Hepatocyte (in vitro differentiated cells): ENCODE measurements around the gene PCYOX1L. TPM values are rescaled to one million over a fixed set of nuclear protein-coding genes. Genes with fewer than 3 reads are reported as not detected.
"Not testable (repeated sequence)": the region's sequence is repeated elsewhere in the genome, so short reads cannot be mapped to it uniquely, and the experiment has no call there.

ENCODE experiments used
- DNase-seq: peaks from one replicate; pipeline ENCODE4 v3.0.0-alpha.2; 2016; ENCODE audit warnings: low spot score
- H2AFZ ChIP-seq: fragments of 200-600 bp; sonication (generic); 2 replicates; pipeline ENCODE4 v1.6.0; 2016; ENCODE audit warnings: antibody characterized with exemption, mild to moderate bottlenecking
- H3K27ac ChIP-seq: fragments of 200-600 bp; sonication (generic); 2 replicates; pipeline ENCODE4 v1.5.1; 2016; ENCODE audit warnings: mild to moderate bottlenecking
- H3K27me3 ChIP-seq: fragments of 200-600 bp; sonication (generic); 2 replicates; pipeline ENCODE4 v1.6.1; 2016
- H3K36me3 ChIP-seq: fragments of 200-600 bp; sonication (generic); replicated peaks from 2 replicates; pipeline ENCODE4 v1.5.1; 2016; ENCODE audit warnings: low read depth; ENCODE audit not compliant: insufficient read depth
- H3K4me1 ChIP-seq: fragments of 200-600 bp; sonication (generic); 2 replicates; pipeline ENCODE4 v1.5.1; 2016; ENCODE audit warnings: mild to moderate bottlenecking, moderate library complexity; ENCODE audit not compliant: insufficient read depth
- H3K4me2 ChIP-seq: fragments of 200-600 bp; sonication (generic); 2 replicates; pipeline ENCODE4 v1.6.0; 2016
- H3K4me3 ChIP-seq: fragments of 200-600 bp; sonication (generic); 2 replicates; pipeline ENCODE4 v1.5.1; 2016; ENCODE audit warnings: mild to moderate bottlenecking
- H3K79me2 ChIP-seq: fragments of 200-600 bp; sonication (generic); 2 replicates; pipeline ENCODE4 v1.6.0; 2017; ENCODE audit warnings: mild to moderate bottlenecking
- H3K9me2 ChIP-seq: fragments of 200-600 bp; sonication (generic); replicated peaks from 2 replicates; pipeline ENCODE4 v1.6.0; 2017; ENCODE audit warnings: mild to moderate bottlenecking; ENCODE audit not compliant: insufficient read depth
- H3K9me3 ChIP-seq: fragments of 200-600 bp; sonication (generic); 2 replicates; pipeline ENCODE4 v1.5.1; 2016; ENCODE audit warnings: low read depth, mild to moderate bottlenecking
- H4K20me1 ChIP-seq: fragments of 200-600 bp; sonication (generic); 2 replicates; pipeline ENCODE4 v1.6.0; 2016; ENCODE audit warnings: mild to moderate bottlenecking; ENCODE audit not compliant: insufficient read depth, poor library complexity, severe bottlenecking
- CTCF ChIP-seq: fragments of 200-600 bp; sonication (generic); IDR thresholded peaks from 2 replicates; pipeline ENCODE4 v1.5.1; 2016; ENCODE audit warnings: antibody characterized with exemption, mild to moderate bottlenecking; ENCODE audit not compliant: poor library complexity
- EZH2 ChIP-seq: fragments of 200-600 bp; sonication (generic); IDR thresholded peaks from 2 replicates; pipeline ENCODE4 v1.6.1; 2016; ENCODE audit warnings: antibody characterized with exemption, mild to moderate bottlenecking, borderline replicate concordance
- EZH2phosphoT487 ChIP-seq: fragments of 200-600 bp; sonication (generic); IDR thresholded peaks from one replicate; pipeline ENCODE4 v1.6.1; 2018; ENCODE audit warnings: antibody characterized with exemption, mild to moderate bottlenecking, low read depth, moderate library complexity; ENCODE audit not compliant: unreplicated experiment, severe bottlenecking
- WGBS: methylation state at CpG from one replicate; pipeline ENCODE4 v1.1.6; 2016; ENCODE audit warnings: low lambda C conversion rate; ENCODE audit errors: missing lambda C conversion rate; 5-methylcytosine and 5-hydroxymethylcytosine counted together
- polyA plus RNA-seq: library from polyadenylated mRNA; unstranded; fragments of >200 nt; fragmentation: Nextera tagmentation; extraction: Ambion mirVana; gene quantifications from 2 replicates; pipeline ENCODE4 v1.2.1, GENCODE V29; 2016
- total RNA-seq: library from RNA; depleted of rRNA; stranded (reverse); fragments of >200 nt; gene quantifications from 2 replicates; pipeline ENCODE4 v1.2.3, GENCODE V29; 2014

PCYOX1L gene
- total and polyA plus RNA-seq, 2 experiments from 2014 or later: 9.1 to 14.4 TPM

GRCh38 chr5:149388498-149389190 lies 30.8 kb downstream of the PCYOX1L start:
- Histone ChIP-seq H3K4me3 (no peak overlapping the region), H4K20me1 (no peaks in the 10 kb centered on the region), H3K27ac (peak overlapping the region; percentile 67), H3K4me1 (peaks cover 20% of the 10 kb centered on the region), H3K27me3 (no peaks in the 10 kb centered on the region), H3K36me3 (no peaks in the 10 kb centered on the region), H3K4me2 (no peak overlapping the region), H3K9me3 (no peaks in the 10 kb centered on the region), H3K79me2 (no peaks in the 10 kb centered on the region), H3K9me2 (no peaks in the 10 kb centered on the region), H2AFZ (no peak overlapping the region)
- TF ChIP-seq EZH2 (no peak), EZH2phosphoT487 (no peak), CTCF (no peak)
- DNase-seq: no peak
- WGBS: 64% methylated on average over 7 of the region's 7 CpGs

- Histone ChIP-seq H3K79me2 (no peaks in the 10 kb centered on the region), H3K36me3 (no peaks in the 10 kb centered on the region), H3K4me1 (peaks cover 20% of the 10 kb centered on the region), H3K4me2 (no peak overlapping the region), H2AFZ (no peak overlapping the region), H3K27me3 (no peaks in the 10 kb centered on the region), H3K9me3 (no peaks in the 10 kb centered on the region), H3K4me3 (no peak overlapping the region), H4K20me1 (no peaks in the 10 kb centered on the region), H3K27ac (peak overlapping the region; percentile 67), H3K9me2 (no peaks in the 10 kb centered on the region)
- WGBS: 59% methylated on average over 11 of the region's 11 CpGs
- no peak for DNase-seq
- no peak for TF ChIP-seq EZH2
- TF ChIP-seq CTCF: no peak
- no peak for TF ChIP-seq EZH2phosphoT487
Observed at GRCh38 chr5:149389552-149390495, 32.0 kb downstream of the PCYOX1L start.

- H2AFZ ChIP-seq, H3K9me3 ChIP-seq, DNase-seq, H4K20me1 ChIP-seq, H3K4me3 ChIP-seq, H3K36me3 ChIP-seq, H3K27ac ChIP-seq, H3K27me3 ChIP-seq, H3K79me2 ChIP-seq, H3K4me2 ChIP-seq, H3K9me2 ChIP-seq: not testable (repeated sequence)
- 88% methylated on average over 6 of the region's 6 CpGs for WGBS
- H3K4me1 ChIP-seq: peaks cover 11% of the 10 kb centered on the region
Observed at GRCh38 chr5:149391076-149391475, 33.2 kb downstream of the PCYOX1L start.

- no peak overlapping the region for H3K27ac ChIP-seq
Observed at GRCh38 chr5:149391524-149391923, 33.7 kb downstream of the PCYOX1L start.

More at GRCh38 chr5:149391524-149391923, 33.7 kb downstream of the PCYOX1L start:
- H3K79me2 ChIP-seq: no peaks in the 10 kb centered on the region
- no peak for TF ChIP-seq EZH2phosphoT487
- H4K20me1 ChIP-seq: no peaks in the 10 kb centered on the region
- H3K4me1 ChIP-seq: peaks cover 11% of the 10 kb centered on the region
- DNase-seq: no peak
- H3K27me3 ChIP-seq: no peaks in the 10 kb centered on the region
- H2AFZ ChIP-seq: no peak overlapping the region
- H3K9me2 ChIP-seq: no peaks in the 10 kb centered on the region
- H3K9me3 ChIP-seq: no peaks in the 10 kb centered on the region
- no peak overlapping the region for H3K4me3 ChIP-seq
- H3K36me3 ChIP-seq: no peaks in the 10 kb centered on the region
- 84% methylated on average over 6 of the region's 6 CpGs for WGBS
- H3K4me2 ChIP-seq: no peak overlapping the region
